ENCODE results near the gene NDUFA8.

NDUFA8 gene

GRCh38 chr9:122159026-122159924, at the start of gene NDUFA8, which contains the start of gene MORN5:
NDUFA8 (minus strand) TSS chr9:122159779; CDS start chr9:122159677, 102 bp downstream.
MORN5 (plus strand) TSS chr9:122159908; CDS start chr9:122159973, 65 bp downstream.
- DNase-seq (ENCODE audit: low read depth, low spot score), result peak; percentile 87

GRCh38 chr9:122207096-122207495, 47.5 kb upstream of the NDUFA8 start:
- no peak for DNase-seq (ENCODE audit: low read depth, low spot score)

DNA sequence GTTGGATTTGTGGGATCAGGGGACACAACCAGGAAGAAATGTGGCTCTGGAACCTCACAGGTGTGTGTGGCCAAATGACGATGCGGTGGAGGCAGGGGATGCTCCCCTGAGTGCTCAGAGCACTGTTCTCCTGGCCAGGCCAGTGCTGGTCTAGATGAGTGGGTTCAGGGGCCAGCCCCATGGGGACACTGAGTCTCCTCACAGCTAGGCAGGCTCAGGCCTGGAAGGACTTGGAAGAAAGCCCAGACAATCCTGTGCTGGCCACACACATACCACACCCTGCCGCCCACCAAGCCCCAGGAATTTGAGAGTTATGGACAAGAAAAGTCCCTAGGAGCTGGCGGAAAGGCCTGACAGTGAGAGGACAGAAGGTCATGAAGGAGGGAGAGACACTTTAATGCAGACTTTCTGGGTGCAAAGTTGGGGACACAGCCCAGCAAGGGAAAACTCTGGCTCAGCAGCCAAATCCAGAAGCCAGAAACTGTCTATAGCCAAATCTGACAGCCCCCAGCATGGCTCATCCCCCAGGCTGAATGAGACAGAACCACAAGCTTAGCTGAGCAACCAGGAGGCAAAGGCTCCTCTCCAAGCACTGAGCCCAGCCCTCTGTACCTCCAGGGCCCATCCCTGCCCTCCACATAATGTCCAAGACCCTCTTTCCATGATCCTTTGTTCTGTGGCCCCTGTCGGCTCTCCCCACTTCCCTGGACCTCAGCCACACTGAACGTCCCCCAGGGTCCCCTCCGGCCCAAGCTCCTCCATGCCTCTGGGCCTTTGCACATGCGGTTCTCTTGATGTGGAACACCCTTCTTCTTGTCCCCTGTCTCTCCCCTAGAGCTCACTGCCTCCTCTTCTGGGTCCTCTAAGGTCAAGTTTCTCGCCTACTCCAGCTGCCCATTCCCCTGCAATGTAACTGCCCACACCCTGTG, 46.8 kb upstream of the NDUFA8 start:
- DNase-seq (ENCODE audit: low read depth, low spot score), result no peak

- DNase-seq (ENCODE audit: low read depth, low spot score), result no peak
Measured at GRCh38 chr9:122205176-122205575, 45.6 kb upstream of the NDUFA8 start.

DNA sequence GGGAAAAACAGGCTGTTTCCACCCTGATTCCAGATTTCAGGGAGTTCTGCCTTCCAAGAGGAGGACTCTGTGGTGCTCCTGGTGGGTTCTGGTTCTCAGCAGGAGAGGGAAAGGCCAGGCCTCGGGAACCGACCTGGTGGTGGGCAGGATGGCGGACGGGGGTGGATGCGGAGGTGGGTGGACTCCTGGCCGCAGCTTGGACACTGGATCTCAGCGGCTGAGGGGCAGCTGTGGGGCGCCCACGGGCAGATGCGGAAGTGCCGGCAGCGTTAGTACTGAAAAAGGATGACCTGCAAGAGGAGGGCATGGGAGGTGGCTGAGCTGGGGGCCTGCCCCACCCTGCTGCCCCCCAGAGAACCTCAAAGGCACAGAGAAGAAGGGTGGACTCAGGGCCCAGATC, 44.9 kb upstream of the NDUFA8 start:
- DNase-seq (ENCODE audit: low read depth, low spot score), result no peak

- no peak for DNase-seq (ENCODE audit: low read depth, low spot score)
Measured at GRCh38 chr9:122204055-122204454, 44.5 kb upstream of the NDUFA8 start.

DNA sequence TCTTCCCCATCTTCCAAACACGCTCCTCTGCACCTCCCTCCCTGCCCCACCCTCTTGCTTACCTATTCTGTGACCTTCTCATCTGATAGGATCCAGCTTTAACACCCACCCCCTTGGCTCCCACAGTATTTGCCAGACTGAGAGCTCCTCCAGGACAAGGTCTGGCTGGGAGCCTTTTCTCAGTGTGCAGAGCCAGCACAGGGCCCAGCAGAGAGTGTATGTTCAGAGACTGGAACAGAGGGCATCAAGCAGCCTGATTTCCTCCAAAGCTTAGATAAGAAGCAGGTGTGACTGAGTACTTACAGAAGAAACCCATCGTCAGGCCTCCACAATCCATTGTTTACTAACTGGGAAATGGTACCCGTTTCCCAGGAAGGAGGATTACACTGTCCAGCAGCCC, 42.5 kb upstream of the NDUFA8 start:
- DNase-seq (ENCODE audit: low read depth, low spot score), result no peak

GRCh38 chr9:122201641-122202040, 42.1 kb upstream of the NDUFA8 start:
- DNase-seq (ENCODE audit: low read depth, low spot score), result no peak

DNA sequence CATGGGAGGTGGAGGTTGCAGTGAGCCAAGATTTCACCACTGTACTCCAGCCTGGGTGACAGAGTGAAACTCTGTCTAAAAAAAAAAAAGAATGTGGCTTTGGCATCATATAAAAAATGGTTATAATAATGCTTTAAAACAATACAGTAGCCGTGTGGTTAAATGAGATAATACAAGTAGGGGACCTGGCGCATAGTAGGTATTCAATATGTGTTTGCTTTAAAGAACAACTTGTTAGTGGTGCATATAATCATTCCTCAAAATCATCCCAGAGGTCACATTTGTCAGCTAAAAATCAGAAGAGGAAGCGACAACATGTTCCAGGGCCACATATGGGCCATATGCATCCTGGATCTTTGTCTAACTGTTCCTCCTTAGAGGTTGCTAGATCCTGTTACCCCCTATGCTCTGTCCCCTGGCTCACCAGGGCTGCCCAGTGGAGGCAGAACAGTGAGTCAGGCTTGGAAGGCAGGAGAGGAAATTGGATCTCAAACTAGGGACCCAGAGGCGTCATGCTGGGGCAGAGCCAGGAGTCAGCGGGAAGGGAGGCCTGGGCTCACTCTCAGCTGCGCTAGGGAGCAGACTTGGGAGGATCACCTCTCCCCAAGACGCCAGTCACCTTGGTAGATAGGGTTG, 41.5 kb upstream of the NDUFA8 start:
- peak; percentile 27 for DNase-seq (ENCODE audit: low read depth, low spot score)

GRCh38 chr9:122197882-122198281, 38.3 kb upstream of the NDUFA8 start:
- DNase-seq (ENCODE audit: low read depth, low spot score), result no peak

DNA sequence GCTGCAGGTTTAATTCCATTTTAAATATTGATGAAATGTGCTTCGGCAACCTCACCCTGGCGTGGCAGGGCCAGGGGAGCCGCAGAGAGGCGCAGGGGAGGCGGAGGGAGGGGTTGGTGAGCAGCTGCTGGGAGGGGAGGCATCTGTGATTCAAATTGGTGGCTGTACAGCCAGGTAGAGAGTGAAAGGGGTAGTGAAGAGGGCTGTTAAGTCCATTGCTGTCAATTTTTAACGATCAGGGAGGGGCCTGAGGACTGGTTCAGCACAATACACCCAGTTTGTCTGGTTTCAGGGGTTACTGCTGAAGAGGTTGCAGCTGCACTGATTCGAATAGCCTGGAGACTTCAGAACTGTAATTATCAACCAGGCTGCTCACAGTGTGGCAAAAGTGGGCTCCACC, 37.8 kb upstream of the NDUFA8 start:
- DNase-seq (ENCODE audit: low read depth, low spot score), result no peak

DNA sequence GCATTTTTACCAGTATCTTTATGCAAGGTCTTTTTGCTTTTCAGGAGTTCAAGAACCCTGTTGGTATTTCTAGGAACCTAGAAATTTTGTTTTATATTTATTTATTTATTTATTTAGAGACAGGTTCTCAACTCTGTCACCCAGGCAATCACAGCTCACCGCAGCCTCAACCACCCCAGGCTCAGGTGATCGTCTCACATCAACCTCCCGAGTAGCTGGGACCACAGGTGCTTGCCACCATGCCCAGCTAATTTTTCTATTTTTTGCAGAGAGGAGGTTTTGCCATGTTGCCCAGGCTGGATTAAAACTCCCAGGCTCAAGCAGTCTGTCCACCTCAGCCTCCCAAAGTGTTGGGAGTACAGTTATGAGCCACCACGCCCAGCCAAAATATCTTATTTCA, 36.3 kb upstream of the NDUFA8 start:
- DNase-seq (ENCODE audit: low read depth, low spot score), result no peak

DNA sequence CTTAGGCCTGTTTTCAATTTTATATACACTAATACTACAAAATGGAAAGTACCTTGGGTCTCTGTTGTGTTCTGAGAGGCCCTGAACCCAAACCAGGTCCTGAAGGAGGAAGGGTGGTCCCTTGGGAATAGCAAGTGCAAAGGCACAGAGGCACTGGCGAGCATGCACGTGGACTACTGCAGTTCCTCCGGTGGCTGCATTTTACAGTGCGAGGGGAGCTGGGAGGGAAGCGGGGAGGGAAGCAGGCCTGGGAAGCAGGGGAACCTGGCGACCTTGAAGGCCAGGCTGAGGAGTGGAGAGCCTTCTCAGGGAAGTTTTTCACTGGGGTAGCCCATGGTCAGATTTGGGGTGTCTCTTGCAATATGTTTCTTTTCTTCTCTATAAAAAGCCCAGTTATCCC, 34.1 kb upstream of the NDUFA8 start:
- DNase-seq (ENCODE audit: low read depth, low spot score), result no peak

- DNase-seq (ENCODE audit: low read depth, low spot score), result no peak
Measured at GRCh38 chr9:122192914-122193525, 33.4 kb upstream of the NDUFA8 start.

- no peak for DNase-seq (ENCODE audit: low read depth, low spot score)
Measured at GRCh38 chr9:122192261-122192875, 32.8 kb upstream of the NDUFA8 start.

GRCh38 chr9:122191584-122191983, 32.0 kb upstream of the NDUFA8 start:
- DNase-seq (ENCODE audit: low read depth, low spot score), result no peak

- DNase-seq (ENCODE audit: low read depth, low spot score), result no peak
Measured at GRCh38 chr9:122190597-122191381, 31.2 kb upstream of the NDUFA8 start.

GRCh38 chr9:122188369-122188768, 28.8 kb upstream of the NDUFA8 start:
- DNase-seq (ENCODE audit: low read depth, low spot score), result no peak

DNA sequence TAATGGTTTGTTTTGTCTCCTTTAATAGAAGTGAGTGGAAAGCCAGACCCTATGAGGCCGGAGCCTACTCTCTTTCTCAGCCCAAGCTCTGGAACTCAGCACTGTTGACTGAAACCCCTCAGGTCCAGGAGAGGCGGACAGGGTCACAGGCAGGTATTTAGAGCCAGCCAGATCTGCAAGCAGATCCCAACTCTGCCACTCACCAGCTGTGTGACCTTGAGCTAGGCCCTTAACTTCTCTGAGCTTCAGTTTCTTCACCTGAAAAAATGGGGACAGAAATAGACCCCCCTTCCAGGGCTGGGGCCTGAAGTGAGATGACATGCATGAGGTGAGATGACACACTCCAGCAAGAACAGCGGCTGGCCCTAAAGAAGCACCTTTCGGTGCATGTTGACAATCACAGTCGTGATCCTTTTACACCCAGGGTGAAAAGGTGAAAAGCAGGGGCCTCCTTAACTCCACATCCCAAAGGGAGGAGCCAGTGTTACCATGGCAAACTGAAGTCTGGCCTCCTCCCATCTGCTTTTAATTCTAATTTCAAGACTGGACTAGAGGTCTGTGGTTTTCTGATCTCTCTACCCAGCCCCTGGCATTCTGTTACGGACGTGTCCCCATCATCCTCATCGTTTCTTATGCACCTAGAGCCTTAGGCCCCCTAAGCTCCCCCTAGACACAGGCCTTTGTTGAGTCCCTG, 27.3 kb upstream of the NDUFA8 start:
- no peak for DNase-seq (ENCODE audit: low read depth, low spot score)

- DNase-seq (ENCODE audit: low read depth, low spot score), result no peak
Measured at GRCh38 chr9:122186301-122186700, 26.7 kb upstream of the NDUFA8 start.

Measured in brain pericyte (primary cell).